HepG2 (cell line): ENCODE results near the gene ZNF730. TPM values are rescaled to one million over a fixed set of nuclear protein-coding genes. Genes with fewer than 3 reads are reported as not detected.

Experiments used
- ATAC-seq: fragments of 200-7000 bp; cut with Tn5 transposase; 3 replicates; pipeline ENCODE4 v1.9.1; 2020; ENCODE audit warnings: mild to moderate bottlenecking, moderate library complexity
- BruUV-seq: library from RNA; stranded (reverse); fragments of 400-500 nt; replicated peaks from 2 replicates; lab custom pipeline; 2021; lab: Mats Ljungman, UMichigan
- CTCF ChIA-PET: fragments of 300-600 bp; formaldehyde crosslinking; extraction: SDS; loops from one replicate; lab custom pipeline; 2021; ENCODE audit warnings: low total read pairs, inconsistent platforms, low intra/inter-chr PET ratio; lab: Yijun Ruan, JAX
- POLR2A ChIA-PET: fragments of 350-600 bp; sonication (Branson Sonifier 250); formaldehyde crosslinking; loops from one replicate; lab custom pipeline; 2020; ENCODE audit warnings: antibody characterized with exemption, inconsistent platforms; lab: Yijun Ruan, JAX
- DNase-seq: peaks from one replicate; pipeline ENCODE4 v3.0.0-alpha.2; 2015; ENCODE audit warnings: low spot score
- FAIRE-seq: peaks from 3 replicates; lab custom pipeline; 2011; peaks lifted over from hg19 to GRCh38; lab: Jason Lieb, UNC
- H2AFZ ChIP-seq: one replicate; pipeline ENCODE4 v1.6.1; 2011; ENCODE audit warnings: low read length, inconsistent platforms
- H3K27ac ChIP-seq: fragments of 300-600 bp; 3 replicates; pipeline ENCODE4 v1.8.0; 2011; ENCODE audit warnings: mixed run types, mild to moderate bottlenecking, mixed read lengths, low read length, inconsistent platforms; ENCODE audit not compliant: insufficient read depth; ENCODE audit errors: extremely low read length
- H3K27me3 ChIP-seq, 2 experiments: fragments of 200-600 bp in 1 of 2; 2 replicates in 1 of 2; 3 replicates in 1 of 2; pipeline versions ENCODE4 v1.6.0 to v1.8.0; 2011; ENCODE audit warnings: low read length in 2 of 2, mild to moderate bottlenecking in 2 of 2, moderate library complexity in 2 of 2, inconsistent platforms in 1 of 2; ENCODE audit not compliant: insufficient read depth in 2 of 2, control insufficient read depth in 1 of 2
- H3K36me3 ChIP-seq, 2 experiments: fragments of 200-600 bp in 1 of 2; replicated peaks in 1 of 2; 2 replicates in 1 of 2; 3 replicates in 1 of 2; pipeline versions ENCODE4 v1.5.1 to v1.8.0; 2011; ENCODE audit warnings: low read length in 2 of 2, inconsistent platforms in 1 of 2; ENCODE audit not compliant: insufficient read depth in 2 of 2, control insufficient read depth in 1 of 2
- H3K4me1 ChIP-seq: 2 replicates; pipeline ENCODE4 v1.5.1; 2012; ENCODE audit warnings: low read length, inconsistent platforms; ENCODE audit not compliant: insufficient read depth
- H3K4me2 ChIP-seq: 2 replicates; pipeline ENCODE4 v1.6.0; 2011; ENCODE audit warnings: low read depth, low read length, inconsistent platforms
- H3K4me3 ChIP-seq, 3 experiments: fragments of 200-600 bp in 1 of 3; sonication (generic), shearing (Covaris generic) in 1 of 3; replicated peaks in 1 of 3; 2 replicates each; pipeline ENCODE4 v1.5.1; 2011 to 2016; ENCODE audit warnings: low read length in 3 of 3, inconsistent platforms in 2 of 3, low read depth in 2 of 3, mild to moderate bottlenecking in 2 of 3, control low read depth in 1 of 3, mixed read lengths in 1 of 3; ENCODE audit not compliant: insufficient read depth in 1 of 3
- H3K79me2 ChIP-seq: one replicate; pipeline ENCODE4 v1.6.1; 2011; ENCODE audit warnings: low read length, inconsistent platforms; ENCODE audit not compliant: insufficient read depth
- H3K9ac ChIP-seq: 2 replicates; pipeline ENCODE4 v1.6.0; 2011; ENCODE audit warnings: mild to moderate bottlenecking, low read depth, low read length, inconsistent platforms; ENCODE audit not compliant: insufficient read depth
- H3K9me3 ChIP-seq: 2 replicates; pipeline ENCODE4 v1.5.1; 2012; ENCODE audit warnings: mild to moderate bottlenecking, low read length
- H4K20me1 ChIP-seq: 2 replicates; pipeline ENCODE4 v1.6.0; 2011; ENCODE audit warnings: inconsistent platforms, mild to moderate bottlenecking, low read length, moderate library complexity; ENCODE audit not compliant: insufficient read depth
- ATF1 ChIP-seq: IDR thresholded peaks from 2 replicates; pipeline ENCODE4 v1.6.1; 2016; ENCODE audit warnings: mild to moderate bottlenecking, control low read depth
- CBX2 ChIP-seq, 2 experiments: fragments of 200-600 bp in 1 of 2; sonication (generic); formaldehyde crosslinking in 1 of 2; IDR thresholded peaks; 2 replicates each; pipeline versions ENCODE4 v1.7.0 to v1.8.1; 2018 to 2022; ENCODE audit warnings: low read depth in 2 of 2, low read length in 1 of 2, mild to moderate bottlenecking in 1 of 2, missing genetic modification reagents in 1 of 2
- CBX5 ChIP-seq: sonication (generic); formaldehyde crosslinking; IDR thresholded peaks from 2 replicates; pipeline ENCODE4 v1.4.0; 2020; ENCODE audit warnings: missing genetic modification reagents, borderline replicate concordance
- HNRNPL ChIP-seq: fragments of 200-400 bp; formaldehyde crosslinking; IDR thresholded peaks from 2 replicates; pipeline ENCODE4 v1.6.1; 2017; ENCODE audit warnings: mild to moderate bottlenecking, low read depth, low read length
- RBM22 ChIP-seq: fragments of 200-400 bp; formaldehyde crosslinking; optimal IDR thresholded peaks from 2 replicates; pipeline ENCODE3; 2017; ENCODE audit warnings: mild to moderate bottlenecking, low read length, moderate library complexity
- SETDB1 ChIP-seq: sonication (generic); formaldehyde crosslinking; IDR thresholded peaks from 2 replicates; pipeline ENCODE4 v1.5.1; 2020; ENCODE audit warnings: missing genetic modification reagents, mild to moderate bottlenecking, borderline replicate concordance
- ZNF382 ChIP-seq: sonication (generic); formaldehyde crosslinking; IDR thresholded peaks from 2 replicates; pipeline ENCODE4 v1.5.0; 2020; ENCODE audit warnings: missing genetic modification reagents, mild to moderate bottlenecking, borderline replicate concordance
- ZNF501 ChIP-seq: sonication (generic); formaldehyde crosslinking; IDR thresholded peaks from 2 replicates; pipeline ENCODE4 v1.5.1; 2020; ENCODE audit warnings: mild to moderate bottlenecking, moderate library complexity, missing genetic modification reagents
- ZNF709 ChIP-seq: sonication (generic); formaldehyde crosslinking; IDR thresholded peaks from 2 replicates; pipeline ENCODE4 v1.5.0; 2020; ENCODE audit warnings: mild to moderate bottlenecking, missing genetic modification reagents
- ZNF781 ChIP-seq: sonication (generic); formaldehyde crosslinking; IDR thresholded peaks from 2 replicates; pipeline ENCODE4 v1.5.1; 2020; ENCODE audit warnings: borderline replicate concordance, mild to moderate bottlenecking, missing genetic modification reagents; ENCODE audit errors: not compliant biosample characterization
- WGBS: methylation state at CpG from one replicate; pipeline ENCODE4 v1.1.6; 2017; ENCODE audit warnings: low lambda C conversion rate; 5-methylcytosine and 5-hydroxymethylcytosine counted together
- in situ Hi-C: cut with HindIII; loops from 2 replicates; pipeline ENCODE4 v1.10.0; 2017; ENCODE audit warnings: low pct_unique_long_range_greater_than_20kb; ENCODE audit not compliant: extremely low pct_ligation_motif_present
- intact Hi-C: fragments of 100-400 bp; cut with micrococcal nuclease; formaldehyde crosslinking; loops from one replicate; pipeline ENCODE4 v1.10.0; 2022; ENCODE audit not compliant: unreplicated experiment
- polyA plus RNA-seq, 8 experiments: library from polyadenylated mRNA; depleted of rRNA in 3 of 8; stranded (reverse) in 7 of 8; unstranded in 1 of 8; fragments of >200 nt; fragmentation: Illumina TruSeq in 4 of 8; extraction: Trizol in 4 of 8; gene quantifications; 2 replicates each; pipeline versions ENCODE4 v1.2.1 to v1.2.3, GENCODE V29; 2011 to 2016; ENCODE audit warnings: low read depth in 4 of 8, missing spikeins in 1 of 8, mixed read lengths in 1 of 8; ENCODE audit not compliant: insufficient read depth in 1 of 8
- total RNA-seq, 5 experiments: library from RNA; depleted of rRNA; stranded (reverse); fragments of >200 nt; fragmentation: Illumina TruSeq; extraction: Trizol; gene quantifications; 2 replicates each; pipeline ENCODE4 v1.2.3, GENCODE V29; 2016; ENCODE audit warnings: low read depth in 1 of 5
- TF ChIP-seq, protein P1 (sequence below): sonication (generic); formaldehyde crosslinking; IDR thresholded peaks from 2 replicates; pipeline ENCODE4 v1.4.0; 2020; ENCODE audit warnings: missing genetic modification reagents
- TF ChIP-seq, protein P2 (sequence below): sonication (generic); formaldehyde crosslinking; IDR thresholded peaks from 2 replicates; pipeline ENCODE4 v1.9.0; 2021; ENCODE audit warnings: missing genetic modification reagents, borderline replicate concordance
- TF ChIP-seq, protein P3 (sequence below): sonication (generic); formaldehyde crosslinking; IDR thresholded peaks from one replicate; pipeline ENCODE4 v1.5.1; 2020; ENCODE audit warnings: mild to moderate bottlenecking, missing genetic modification reagents; ENCODE audit errors: not compliant biosample characterization

ZNF730 gene
- total and polyA plus RNA-seq, 2 of the 13 experiments (the other 11 are each of a cell fraction or from before 2014, with no cell fraction given): 0.07 TPM; not detected in 1

DNA sequence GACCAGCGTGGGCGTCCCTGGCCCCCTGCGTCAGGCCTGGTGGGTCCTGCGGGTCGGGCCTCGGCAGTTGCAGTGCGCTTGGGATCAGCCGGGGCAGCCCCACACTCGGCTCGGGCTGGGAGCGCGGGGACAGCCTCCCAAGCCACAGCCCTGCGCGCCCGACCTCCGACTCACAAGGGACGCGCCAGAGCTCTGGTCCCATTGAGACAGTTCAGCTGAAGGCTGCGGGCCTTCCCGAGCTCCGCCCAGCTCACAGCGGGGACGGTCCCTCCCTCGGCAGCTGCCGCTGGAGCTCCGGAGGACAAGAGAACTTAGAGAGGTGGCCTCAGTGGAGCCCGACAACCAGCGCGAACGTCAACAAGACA is 45.7 kb upstream of the ZNF730 start:
- intact Hi-C loops (no loop called here), in situ Hi-C loops (no loop called here)
- H3K36me3 ChIP-seq: no peaks in the 10 kb centered on the region
- 82% methylated on average over 4 of the region's 30 CpGs for WGBS
- H3K4me1 ChIP-seq: no peaks in the 10 kb centered on the region
- H3K9ac ChIP-seq: no peak overlapping the region
- ChIA-PET CTCF (no interaction called here), POLR2A (no interaction called here)
- no peak for ATAC-seq
- no peaks in the 10 kb centered on the region for H3K79me2 ChIP-seq
- peaks cover 93% of the 10 kb centered on the region for H3K9me3 ChIP-seq
- no peak for DNase-seq
- peak; percentile 93 for FAIRE-seq
- H2AFZ ChIP-seq: no peak overlapping the region
- H3K4me2 ChIP-seq: no peak overlapping the region
- no peak overlapping the region for H3K4me3 ChIP-seq
- BruUV-seq: no TSS peak
- H3K27ac ChIP-seq: no peak overlapping the region
- no peaks in the 10 kb centered on the region for H3K27me3 ChIP-seq
- H4K20me1 ChIP-seq: no peaks in the 10 kb centered on the region
- TF ChIP-seq RBM22: no peak
- TF ChIP-seq, protein P1, sequence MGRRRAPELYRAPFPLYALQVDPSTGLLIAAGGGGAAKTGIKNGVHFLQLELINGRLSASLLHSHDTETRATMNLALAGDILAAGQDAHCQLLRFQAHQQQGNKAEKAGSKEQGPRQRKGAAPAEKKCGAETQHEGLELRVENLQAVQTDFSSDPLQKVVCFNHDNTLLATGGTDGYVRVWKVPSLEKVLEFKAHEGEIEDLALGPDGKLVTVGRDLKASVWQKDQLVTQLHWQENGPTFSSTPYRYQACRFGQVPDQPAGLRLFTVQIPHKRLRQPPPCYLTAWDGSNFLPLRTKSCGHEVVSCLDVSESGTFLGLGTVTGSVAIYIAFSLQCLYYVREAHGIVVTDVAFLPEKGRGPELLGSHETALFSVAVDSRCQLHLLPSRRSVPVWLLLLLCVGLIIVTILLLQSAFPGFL (CRISPR knock-in tag): no peak
- TF ChIP-seq, protein P2, sequence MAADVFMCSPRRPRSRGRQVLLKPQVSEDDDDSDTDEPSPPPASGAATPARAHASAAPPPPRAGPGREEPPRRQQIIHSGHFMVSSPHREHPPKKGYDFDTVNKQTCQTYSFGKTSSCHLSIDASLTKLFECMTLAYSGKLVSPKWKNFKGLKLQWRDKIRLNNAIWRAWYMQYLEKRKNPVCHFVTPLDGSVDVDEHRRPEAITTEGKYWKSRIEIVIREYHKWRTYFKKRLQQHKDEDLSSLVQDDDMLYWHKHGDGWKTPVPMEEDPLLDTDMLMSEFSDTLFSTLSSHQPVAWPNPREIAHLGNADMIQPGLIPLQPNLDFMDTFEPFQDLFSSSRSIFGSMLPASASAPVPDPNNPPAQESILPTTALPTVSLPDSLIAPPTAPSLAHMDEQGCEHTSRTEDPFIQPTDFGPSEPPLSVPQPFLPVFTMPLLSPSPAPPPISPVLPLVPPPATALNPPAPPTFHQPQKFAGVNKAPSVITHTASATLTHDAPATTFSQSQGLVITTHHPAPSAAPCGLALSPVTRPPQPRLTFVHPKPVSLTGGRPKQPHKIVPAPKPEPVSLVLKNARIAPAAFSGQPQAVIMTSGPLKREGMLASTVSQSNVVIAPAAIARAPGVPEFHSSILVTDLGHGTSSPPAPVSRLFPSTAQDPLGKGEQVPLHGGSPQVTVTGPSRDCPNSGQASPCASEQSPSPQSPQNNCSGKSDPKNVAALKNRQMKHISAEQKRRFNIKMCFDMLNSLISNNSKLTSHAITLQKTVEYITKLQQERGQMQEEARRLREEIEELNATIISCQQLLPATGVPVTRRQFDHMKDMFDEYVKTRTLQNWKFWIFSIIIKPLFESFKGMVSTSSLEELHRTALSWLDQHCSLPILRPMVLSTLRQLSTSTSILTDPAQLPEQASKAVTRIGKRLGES: no peak
- TF ChIP-seq HNRNPL: no peak
- TF ChIP-seq CBX5 (CRISPR knock-in tag): no peak
- no peak for TF ChIP-seq ZNF781
- TF ChIP-seq ATF1 (CRISPR knock-in tag): no peak
- no peak for TF ChIP-seq SETDB1 (CRISPR knock-in tag)
- TF ChIP-seq CBX2 (IDR thresholded peaks at IDR 0.05; ENCODE audit: low read depth, low read length): no peak
- no peak for TF ChIP-seq CBX2 (CRISPR knock-in tag; IDR thresholded peaks at IDR 0.05; ENCODE audit: low read depth)
- no peak for TF ChIP-seq ZNF709
- TF ChIP-seq, protein P3, sequence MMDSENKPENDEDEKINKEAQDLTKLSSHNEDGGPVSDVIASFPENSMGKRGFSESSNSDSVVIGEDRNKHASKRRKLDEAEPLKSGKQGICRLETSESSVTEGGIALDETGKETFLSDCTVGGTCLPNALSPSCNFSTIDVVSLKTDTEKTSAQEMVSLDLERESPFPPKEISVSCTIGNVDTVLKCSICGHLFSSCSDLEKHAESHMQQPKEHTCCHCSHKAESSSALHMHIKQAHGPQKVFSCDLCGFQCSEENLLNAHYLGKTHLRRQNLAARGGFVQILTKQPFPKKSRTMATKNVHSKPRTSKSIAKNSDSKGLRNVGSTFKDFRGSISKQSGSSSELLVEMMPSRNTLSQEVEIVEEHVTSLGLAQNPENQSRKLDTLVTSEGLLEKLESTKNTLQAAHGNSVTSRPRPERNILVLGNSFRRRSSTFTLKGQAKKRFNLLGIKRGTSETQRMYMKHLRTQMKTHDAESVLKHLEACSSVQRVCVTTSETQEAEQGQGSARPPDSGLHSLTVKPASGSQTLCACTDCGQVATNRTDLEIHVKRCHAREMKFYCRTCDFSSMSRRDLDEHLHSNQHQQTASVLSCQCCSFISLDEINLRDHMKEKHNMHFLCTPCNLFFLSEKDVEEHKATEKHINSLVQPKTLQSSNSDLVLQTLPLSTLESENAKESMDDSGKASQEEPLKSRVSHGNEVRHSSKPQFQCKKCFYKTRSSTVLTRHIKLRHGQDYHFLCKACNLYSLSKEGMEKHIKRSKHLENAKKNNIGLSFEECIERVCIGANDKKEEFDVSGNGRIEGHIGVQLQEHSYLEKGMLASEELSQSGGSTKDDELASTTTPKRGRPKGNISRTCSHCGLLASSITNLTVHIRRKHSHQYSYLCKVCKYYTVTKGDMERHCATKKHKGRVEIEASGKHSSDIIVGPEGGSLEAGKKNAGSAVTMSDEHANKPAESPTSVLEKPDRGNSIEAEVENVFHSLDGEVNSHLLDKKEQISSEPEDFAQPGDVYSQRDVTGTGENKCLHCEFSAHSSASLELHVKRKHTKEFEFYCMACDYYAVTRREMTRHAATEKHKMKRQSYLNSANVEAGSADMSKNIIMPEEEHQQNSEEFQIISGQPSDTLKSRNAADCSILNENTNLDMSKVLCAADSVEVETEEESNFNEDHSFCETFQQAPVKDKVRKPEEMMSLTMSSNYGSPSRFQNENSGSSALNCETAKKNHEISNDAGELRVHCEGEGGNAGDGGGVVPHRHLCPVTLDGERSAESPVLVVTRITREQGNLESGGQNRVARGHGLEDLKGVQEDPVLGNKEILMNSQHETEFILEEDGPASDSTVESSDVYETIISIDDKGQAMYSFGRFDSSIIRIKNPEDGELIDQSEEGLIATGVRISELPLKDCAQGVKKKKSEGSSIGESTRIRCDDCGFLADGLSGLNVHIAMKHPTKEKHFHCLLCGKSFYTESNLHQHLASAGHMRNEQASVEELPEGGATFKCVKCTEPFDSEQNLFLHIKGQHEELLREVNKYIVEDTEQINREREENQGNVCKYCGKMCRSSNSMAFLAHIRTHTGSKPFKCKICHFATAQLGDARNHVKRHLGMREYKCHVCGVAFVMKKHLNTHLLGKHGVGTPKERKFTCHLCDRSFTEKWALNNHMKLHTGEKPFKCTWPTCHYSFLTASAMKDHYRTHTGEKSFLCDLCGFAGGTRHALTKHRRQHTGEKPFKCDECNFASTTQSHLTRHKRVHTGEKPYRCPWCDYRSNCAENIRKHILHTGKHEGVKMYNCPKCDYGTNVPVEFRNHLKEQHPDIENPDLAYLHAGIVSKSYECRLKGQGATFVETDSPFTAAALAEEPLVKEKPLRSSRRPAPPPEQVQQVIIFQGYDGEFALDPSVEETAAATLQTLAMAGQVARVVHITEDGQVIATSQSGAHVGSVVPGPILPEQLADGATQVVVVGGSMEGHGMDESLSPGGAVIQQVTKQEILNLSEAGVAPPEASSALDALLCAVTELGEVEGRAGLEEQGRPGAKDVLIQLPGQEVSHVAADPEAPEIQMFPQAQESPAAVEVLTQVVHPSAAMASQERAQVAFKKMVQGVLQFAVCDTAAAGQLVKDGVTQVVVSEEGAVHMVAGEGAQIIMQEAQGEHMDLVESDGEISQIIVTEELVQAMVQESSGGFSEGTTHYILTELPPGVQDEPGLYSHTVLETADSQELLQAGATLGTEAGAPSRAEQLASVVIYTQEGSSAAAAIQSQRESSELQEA (CRISPR knock-in tag): no peak
- TF ChIP-seq ZNF382: no peak
- no peak for TF ChIP-seq ZNF501 (CRISPR knock-in tag)
